ENCODE measurements around the gene NTF4. TPM values are rescaled to one million over a fixed set of nuclear protein-coding genes. Genes with fewer than 3 reads are reported as not detected.

NTF4 gene
- total and polyA plus RNA-seq, 2 of the 13 experiments (the other 11 are each of a cell fraction or from before 2014, with no cell fraction given): not detected

- peak; percentile 91 for TF ChIP-seq KDM2A (CRISPR knock-in tag; IDR thresholded peaks at IDR 0.05; ENCODE audit: borderline replicate concordance, low read depth)
- TF ChIP-seq LRRFIP1 (CRISPR knock-in tag; conservative IDR thresholded peaks at IDR 0.05): no peak
- TF ChIP-seq HMGXB4 (CRISPR knock-in tag; IDR thresholded peaks at IDR 0.05; ENCODE audit: borderline replicate concordance in 1 of 2, low read depth in 1 of 2): peak in 1 of 2 experiments; percentile 43; a peak in 1 of 4 replicates
- TF ChIP-seq ATF1 (CRISPR knock-in tag; IDR thresholded peaks at IDR 0.05): no peak
- no peak for TF ChIP-seq CSRNP2 (CRISPR knock-in tag; conservative IDR thresholded peaks at IDR 0.05; ENCODE audit: low read depth)
- no peak for TF ChIP-seq SSRP1 (CRISPR knock-in tag; IDR thresholded peaks at IDR 0.05)
- TF ChIP-seq ZNF616 (CRISPR knock-in tag; IDR thresholded peaks at IDR 0.05; ENCODE audit: low read depth): no peak
- TF ChIP-seq ZNF879 (CRISPR knock-in tag; IDR thresholded peaks at IDR 0.05): no peak
- peak; percentile 94 for TF ChIP-seq AGO2 (optimal IDR thresholded peaks at IDR 0.05; ENCODE audit: low read depth, low read length)
- TF ChIP-seq RBAK (CRISPR knock-in tag; IDR thresholded peaks at IDR 0.05): no peak
- TF ChIP-seq ZBTB2 (CRISPR knock-in tag; IDR thresholded peaks at IDR 0.05; ENCODE audit: low read depth): no peak
- no peak for TF ChIP-seq SIN3A (IDR thresholded peaks at IDR 0.05; ENCODE audit: borderline replicate concordance, low read depth, low read length)
- TF ChIP-seq YEATS2 (CRISPR knock-in tag; IDR thresholded peaks at IDR 0.05; ENCODE audit: borderline replicate concordance): no peak
- TF ChIP-seq ZSCAN9 (CRISPR knock-in tag; IDR thresholded peaks at IDR 0.05; ENCODE audit: borderline replicate concordance): no peak
- TF ChIP-seq SNRNP70 (IDR thresholded peaks at IDR 0.05; ENCODE audit: low read depth, low read length): no peak
- TF ChIP-seq JUND (CRISPR knock-in tag; IDR thresholded peaks at IDR 0.05): no peak
- no peak for TF ChIP-seq NR2C2 (CRISPR knock-in tag; IDR thresholded peaks at IDR 0.05; ENCODE audit: borderline replicate concordance)
- TF ChIP-seq ZNF224 (CRISPR knock-in tag; IDR thresholded peaks at IDR 0.05): no peak
- TF ChIP-seq ZBTB4 (CRISPR knock-in tag; IDR thresholded peaks at IDR 0.05; ENCODE audit: borderline replicate concordance): no peak
Measured at GRCh38 chr19:49017666-49018351, 46.8 kb downstream of the NTF4 start (continued).

All from HepG2 (cell line).